HG02678 (cell line): ENCODE results near the gene SLC38A6.

Source experiments
- ATAC-seq: cut with Tn5 transposase; IDR thresholded peaks from one replicate; pipeline ENCODE4 v1.9.1; 2021; ENCODE audit warnings: mild to moderate bottlenecking, moderate library complexity; ENCODE audit not compliant: unreplicated experiment

SLC38A6 gene

DNA sequence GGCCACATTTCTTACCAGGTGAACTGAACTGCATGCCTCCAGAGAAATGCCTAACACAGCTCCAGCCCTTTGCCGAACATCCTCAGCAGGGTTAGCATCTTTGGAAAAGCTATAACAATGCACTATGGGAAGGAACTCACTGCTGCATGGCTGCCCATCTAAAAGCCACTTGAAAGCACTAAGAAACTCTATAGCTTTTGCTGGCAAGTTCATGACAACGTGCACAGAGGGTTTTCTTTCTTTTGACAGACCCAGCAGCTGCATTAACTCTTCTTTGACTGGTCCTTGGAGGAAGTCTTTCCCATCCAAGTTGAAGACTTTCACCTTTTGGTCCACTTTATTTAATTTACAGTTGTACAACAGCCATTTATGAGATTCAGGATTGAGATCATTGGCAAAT is 5.5 kb upstream of the SLC38A6 start:
- ATAC-seq = no peak

DNA sequence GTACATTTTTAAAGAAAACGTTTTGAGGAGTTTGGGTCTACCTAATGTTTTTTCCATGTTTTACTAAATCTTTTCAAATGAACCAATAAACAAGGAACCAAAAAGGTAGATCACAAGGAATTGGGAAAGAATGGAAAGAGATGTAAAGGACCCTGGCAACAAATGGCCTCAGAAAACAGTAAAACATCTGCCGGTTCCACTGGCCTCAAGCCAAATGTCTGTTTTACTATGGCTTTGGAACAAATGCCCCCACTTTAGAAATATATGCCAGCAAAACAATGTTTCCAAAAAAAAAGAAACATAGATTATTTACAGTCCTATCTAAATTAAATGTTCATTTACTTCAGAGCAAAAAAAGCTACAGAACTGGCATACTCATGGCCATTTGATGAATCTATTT is 3.2 kb upstream of the SLC38A6 start:
- no peak for ATAC-seq

DNA sequence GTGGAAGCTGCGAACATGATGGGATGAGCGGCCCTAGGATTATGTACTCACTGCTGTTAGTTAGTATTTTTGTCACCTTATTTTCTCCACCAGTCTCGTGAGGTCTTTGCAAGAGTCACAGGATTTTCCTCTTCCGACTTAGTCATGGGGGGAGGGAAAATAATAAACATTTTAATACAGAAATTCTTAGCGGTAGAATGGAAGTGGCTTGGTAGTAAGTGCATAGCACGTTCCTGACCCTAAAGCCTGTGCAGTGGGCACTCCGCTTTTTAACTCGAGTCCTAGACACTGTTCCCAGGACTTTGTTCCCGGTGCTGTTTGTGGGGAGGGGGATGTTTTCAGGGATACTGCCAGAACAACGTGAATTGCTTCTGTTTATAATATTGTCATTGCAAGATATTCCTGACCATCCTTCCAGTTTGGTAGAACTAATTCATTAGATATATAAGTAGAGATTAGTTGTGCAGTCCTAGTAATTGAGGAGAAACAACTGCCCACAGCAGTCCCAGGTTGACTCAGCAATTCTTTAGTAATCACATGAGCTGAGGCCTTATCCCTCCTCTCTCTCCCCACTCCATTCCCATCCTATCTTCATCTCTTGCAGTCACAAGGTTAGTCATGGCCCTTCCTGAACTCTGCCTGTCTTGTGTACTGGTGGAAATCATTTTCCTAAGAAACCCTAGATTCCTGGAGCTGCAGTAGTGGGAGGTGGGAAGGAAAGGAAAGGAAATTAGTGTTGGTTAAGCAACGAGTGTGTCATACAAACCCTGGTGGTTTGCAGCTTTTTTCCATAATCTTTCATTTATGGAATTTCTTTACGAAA is 799 bp downstream of the SLC38A6 start:
- no peak for ATAC-seq

DNA sequence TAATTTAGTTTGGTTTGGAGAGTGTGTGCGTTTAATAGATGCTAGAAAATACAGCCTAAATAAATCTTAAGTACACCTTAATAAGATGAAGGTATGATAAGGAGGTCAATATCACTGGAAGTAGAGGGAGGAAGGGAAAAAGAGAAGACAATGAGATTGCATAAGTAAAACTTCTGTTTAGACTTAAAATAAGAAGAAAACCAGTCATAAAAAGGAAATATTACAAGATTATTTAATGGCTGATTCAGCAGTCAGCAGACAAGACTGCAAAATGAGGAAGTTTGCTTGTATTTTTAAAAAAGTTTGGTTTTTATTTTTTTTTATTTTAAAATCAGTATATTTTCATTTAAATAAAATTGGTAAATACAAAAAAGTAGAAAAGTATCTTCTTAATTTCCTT is 3.2 kb downstream of the SLC38A6 start:
- no peak for ATAC-seq

DNA sequence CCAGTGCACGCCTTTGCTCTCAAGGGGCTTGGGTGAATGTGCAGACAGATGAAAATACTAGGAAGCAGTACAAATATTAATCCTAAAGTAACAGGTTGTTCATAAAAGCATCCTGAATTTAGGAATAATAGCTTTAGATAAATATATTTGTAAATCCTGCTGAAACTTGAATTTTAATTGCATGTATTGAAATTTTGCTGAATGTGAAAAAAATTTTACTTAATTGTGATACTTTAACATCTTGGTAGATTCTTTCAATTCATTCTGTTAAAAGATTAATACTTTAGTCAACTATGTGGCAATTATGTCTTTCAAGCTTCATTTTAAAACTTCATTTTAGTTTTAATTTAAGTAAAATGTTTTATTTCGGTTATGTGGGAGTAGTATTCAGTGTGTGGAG is 5.5 kb downstream of the SLC38A6 start:
- ATAC-seq = no peak

DNA sequence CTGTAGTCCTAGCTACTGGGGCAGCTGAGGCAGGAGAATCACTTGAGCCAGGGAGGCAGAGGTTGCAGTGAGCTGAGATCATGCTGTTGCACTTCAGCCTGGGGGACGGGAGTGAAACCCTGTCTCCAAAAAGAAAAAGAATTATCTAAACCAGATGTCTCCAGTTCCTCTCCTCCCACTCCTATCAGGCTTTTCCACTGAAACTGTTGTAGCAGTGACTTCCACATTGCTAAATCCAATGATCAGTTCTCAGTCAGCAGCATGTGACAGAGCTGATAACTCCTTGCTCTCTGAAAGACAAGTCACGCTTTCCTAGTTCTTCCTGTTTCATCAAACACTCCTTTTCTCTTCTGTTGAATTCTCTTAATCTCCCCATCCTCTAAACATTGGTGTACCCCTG is 8.6 kb downstream of the SLC38A6 start:
- ATAC-seq = no peak

DNA sequence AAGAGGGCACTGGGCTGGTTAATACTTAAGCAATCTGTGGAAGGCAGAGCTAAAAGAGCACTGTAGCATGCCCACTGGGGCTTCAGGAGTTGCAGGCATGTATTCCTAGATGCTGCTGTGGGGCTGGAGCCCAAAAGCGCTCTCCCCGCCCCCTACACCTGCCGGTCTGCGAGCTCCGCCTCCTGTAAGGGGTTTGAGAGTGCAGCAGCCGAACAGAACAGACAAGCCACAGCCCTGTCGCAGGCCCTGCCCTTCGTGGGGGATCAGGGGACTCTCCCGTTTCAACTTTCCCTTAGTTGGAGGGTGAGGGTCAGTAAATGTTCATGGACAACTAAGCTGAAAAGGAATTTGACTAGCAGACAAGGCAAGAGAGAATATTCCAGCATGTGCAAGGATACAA is 17.6 kb downstream of the SLC38A6 start:
- ATAC-seq = no peak

DNA sequence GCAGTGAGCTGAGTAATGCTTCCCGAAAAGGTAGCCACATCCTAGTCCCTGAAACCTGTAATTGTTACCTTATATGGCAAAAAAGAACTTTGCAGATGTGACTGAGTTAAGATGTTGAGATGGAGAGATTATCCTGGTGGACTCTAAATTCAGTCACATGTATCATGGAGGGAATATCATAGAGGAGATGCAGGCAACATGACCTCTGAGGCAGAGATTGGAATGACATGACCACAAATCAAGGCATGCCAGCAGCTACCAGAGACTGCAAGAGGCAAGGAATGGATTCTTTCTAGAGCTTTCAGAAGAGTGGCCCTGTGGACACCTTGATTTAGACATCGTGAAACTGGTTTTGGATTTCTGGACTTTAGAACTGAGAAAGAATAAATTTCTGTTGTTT is 18.5 kb downstream of the SLC38A6 start:
- no peak for ATAC-seq

DNA sequence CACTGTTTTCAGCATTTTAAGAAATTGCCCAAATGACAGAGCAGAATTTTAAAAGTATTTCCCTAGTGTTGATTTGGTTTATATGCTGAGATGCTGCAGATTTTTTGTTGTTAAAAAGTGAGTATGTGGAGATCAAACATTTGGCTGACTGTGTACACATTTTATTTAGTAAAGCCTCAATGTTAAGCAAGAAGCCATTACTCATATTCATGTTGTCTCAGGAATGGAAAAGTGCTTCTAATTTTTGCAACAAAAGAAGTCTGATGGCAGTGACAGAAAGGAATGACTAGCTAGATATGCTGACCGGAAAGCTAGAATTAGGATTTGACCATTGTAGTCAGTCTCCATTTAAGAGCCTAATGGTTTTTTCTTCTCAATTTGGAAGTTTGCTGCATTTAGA is 22.5 kb downstream of the SLC38A6 start:
- ATAC-seq = no peak

DNA sequence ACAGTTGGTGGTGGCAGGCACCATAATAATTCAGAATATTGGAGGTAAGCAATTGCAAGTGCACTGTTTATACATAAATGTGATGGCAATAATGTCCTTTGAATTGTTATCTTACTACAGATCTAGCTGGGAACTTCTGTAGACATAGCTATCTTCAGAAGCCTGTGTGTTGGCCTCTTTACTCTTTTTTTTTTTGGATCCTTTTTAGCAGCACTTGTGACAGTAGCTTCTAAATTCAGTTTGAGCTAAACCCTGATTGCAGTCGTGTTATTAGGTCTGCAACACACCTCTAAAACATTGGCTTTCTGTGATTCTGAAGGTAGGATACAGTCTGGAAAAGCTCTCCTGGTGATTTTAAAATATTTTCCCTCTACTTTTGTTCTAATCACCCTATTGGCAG is 38.5 kb downstream of the SLC38A6 start:
- no peak for ATAC-seq

DNA sequence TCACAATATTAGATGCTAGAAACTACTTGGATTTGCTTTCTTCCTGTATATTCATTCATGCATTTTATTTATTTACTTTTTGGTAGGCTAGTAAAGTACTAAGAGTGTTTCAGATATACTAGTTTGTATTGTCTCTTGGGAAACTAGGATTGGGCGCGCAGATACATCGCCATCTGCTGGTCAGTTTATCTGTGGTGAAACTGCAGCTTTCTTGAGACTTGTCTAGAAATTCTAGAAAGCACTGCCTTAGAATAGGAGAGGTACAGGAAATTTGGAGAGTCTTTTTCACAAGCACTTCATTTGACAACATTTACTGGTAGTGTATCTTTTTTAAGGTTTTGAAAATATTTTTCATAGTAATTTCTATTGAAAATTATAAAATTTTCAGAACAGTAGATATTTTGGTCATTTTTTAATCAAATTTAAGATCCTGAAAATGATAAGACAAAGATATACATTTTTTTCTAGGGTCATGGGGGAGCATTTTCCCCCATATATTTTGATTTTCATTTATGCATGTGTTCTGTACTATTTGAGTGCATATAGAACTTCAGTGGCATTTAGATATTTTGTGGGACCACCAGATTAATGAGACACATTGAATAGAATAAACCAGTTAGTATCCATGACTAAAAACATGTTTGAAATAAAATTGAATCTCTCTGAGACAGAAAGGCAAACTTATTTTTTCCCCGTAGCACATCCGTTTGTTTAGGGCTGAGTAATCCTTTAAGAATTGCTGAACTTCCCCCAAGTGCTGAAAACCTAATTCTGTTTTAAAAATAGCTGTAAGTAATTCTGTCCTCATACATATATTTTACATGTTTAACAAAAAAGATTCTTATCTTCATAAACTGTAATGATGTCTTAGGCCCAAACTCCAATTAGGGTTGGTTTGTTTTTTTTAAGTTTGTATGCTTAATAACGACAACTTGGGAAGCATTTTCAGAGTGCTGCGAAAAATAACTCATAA is 44.5 kb downstream of the SLC38A6 start:
- peak; percentile 52 for ATAC-seq

DNA sequence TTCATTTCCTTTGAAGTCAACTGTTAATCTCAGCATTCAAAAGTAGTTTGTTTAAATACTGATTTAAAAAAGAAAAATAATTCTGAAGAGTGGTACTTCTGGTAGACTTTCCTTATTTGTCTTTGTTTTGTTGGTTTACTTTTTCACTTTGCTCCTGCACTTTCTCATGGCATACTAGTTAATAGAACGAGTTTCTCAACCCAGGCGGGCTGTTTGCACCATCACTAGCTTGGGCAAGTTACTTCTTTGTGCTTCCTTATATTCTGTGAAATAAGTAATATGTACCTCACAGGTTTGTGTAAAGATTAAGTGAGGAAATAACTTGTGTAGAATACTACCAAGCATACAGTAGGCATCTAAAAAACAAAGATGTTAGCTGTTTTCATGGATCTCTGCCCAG is 45.5 kb downstream of the SLC38A6 start:
- ATAC-seq = no peak

DNA sequence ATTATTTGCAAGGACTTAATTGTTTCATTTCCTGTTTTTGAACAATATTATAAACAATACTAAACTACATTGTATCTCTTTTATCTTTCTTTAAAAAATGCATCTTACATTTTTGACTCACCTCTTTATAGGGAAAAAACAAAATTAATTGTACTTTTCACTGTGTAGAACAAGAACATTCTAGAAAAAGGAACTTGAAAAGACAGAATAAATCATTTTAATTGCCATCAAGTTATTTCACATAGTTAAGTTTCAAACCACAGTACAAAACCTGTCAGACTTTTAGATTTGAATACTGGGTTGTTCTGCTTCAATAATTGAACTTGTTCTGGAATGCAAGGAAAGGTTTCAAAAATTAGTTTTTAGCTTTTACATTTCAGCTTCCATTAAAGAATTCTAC is 50.0 kb downstream of the SLC38A6 start:
- ATAC-seq = no peak

DNA sequence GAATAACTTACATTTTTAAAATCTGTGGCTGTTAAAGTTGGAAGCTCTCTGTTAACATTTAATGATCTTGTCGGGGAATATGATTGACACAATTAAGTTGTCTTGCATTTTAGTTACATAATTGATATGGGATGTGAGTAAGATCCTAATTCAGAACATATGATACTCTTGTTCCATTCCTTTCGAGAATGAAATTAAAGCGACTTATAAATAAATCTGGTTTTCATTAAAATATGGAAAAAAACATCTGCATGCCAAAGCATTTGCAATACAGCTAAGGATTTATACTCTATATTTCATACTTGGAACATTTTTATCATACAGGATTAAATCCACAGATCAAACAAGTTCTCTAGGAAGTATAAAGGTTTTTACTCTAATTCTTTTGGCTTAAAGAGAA is 52.0 kb downstream of the SLC38A6 start:
- ATAC-seq = no peak

DNA sequence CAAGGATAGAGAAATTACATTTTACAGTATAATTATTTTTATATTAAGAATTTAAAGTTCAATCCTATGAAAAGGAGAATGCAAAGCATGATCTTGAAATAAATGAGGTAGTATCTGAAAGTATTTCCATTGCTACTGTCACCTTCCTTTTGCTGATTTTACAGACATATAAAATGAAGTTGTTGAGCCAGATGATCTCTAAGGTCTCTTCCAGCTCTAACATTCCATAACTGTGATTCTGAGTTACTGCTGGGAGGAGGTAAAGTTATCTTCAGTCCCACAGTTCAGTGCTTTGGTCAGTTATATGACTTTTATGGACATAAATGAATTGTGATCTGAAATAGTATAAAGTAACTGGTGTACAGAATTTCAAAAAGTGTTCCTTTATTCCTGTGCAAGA is 52.8 kb downstream of the SLC38A6 start:
- ATAC-seq = no peak

DNA sequence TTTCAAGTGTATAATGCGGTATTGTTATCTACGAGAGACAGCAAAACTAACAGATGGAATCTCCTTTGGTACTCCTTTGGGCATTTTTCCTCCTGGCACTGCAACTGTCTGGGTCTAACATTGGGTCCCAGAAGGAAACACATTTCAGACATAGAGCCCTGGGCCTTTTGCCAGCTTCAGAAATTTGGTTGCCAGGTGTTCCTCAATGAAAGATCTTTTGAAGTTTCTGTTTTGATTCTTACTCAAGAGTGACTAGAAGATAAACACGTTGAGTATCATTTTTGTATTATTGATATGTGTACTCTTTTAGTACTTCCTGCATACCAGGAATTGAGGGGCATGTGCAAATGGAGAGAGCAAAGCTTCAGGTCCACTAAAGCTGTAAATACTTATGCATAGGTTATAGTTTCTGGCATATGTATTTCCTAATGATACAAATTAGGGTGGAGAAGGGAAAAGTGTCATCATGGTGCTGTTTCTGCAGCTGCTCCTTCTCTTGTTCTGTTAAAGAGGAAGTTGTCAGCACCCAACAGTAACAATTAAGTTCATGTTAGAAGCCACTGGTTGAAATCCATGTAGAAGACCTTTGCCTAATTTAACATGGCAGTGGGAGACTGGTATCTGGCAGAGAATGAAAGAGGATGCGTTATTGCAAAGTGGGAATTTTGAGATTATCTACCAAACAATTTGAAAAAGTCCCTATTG is 53.5 kb downstream of the SLC38A6 start:
- ATAC-seq = peak; percentile 93

DNA sequence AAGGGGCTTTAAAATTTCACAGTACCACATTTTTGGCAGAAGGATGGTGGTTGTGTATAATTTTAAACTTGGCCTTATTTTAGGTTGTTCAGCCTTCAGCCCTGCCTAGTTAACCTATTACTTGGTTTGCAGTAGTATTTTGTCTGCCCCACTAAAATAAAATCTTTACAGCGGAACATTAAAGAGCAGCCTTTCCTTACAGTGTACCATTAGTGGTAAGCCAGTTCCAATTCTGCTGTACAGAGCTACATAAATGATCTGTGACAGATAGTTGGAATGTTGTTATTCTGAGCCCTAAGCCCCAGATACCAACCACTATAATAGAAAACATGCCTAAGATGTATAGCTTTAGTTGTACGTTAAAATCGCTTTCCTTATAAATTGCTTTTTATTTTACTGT is 56.2 kb downstream of the SLC38A6 start:
- ATAC-seq = no peak

DNA sequence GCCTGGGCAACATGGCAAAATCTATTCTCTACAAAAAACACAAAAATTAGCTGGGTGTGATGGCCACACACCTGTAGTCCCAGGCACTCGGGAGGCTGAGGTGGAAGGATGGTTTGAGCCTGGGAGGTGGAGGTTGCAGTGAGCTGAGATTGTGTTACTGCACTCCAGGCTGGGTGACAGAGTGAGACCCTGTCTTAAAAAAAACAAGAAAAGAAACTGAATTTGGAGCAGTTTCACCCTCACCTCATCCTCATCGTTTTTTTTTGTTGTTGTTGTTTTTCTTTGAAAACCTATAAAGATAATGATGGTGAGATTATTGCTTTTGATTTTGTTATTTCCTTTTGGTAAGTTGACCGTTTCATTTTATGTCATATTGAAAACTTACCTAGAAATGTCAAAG is 60.7 kb downstream of the SLC38A6 start:
- no peak for ATAC-seq

DNA sequence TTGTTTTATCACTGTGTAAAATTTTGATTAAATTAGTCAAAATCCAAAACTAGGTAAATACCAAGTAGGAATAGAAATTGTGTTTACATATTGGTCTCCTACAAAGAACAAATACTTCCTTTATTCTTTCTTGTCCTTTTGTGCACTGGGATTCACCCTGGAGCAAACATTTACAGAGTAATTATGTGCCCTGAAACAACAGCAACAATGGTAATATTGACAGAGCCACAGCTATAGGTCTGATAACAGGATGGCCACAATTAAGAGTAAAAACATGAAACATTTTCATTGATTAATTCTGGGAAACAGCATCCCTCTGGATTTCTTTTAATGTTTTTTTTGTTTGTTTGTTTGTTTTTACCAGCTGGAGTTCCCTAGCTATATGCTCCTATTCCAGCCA is 61.2 kb downstream of the SLC38A6 start:
- ATAC-seq = no peak

DNA sequence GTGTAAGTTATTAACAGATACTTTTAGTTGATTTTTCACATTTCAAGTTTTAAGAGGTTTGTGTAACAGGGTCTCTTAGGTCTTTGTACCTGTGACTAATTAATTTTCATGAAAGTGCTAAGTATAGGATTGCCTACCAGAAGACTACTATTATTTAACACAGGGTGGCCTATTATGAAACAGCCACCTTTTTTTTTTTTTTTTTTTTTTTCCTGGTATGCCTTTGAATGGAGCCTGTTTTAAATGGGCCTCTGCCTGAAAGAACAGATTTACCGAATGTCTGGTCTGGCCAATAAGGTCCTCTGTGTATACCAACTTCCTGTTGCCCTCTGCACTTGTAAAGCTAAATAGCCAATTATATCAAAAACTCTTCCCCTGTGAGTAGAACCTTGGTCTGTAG is 62.5 kb downstream of the SLC38A6 start:
- no peak for ATAC-seq

DNA sequence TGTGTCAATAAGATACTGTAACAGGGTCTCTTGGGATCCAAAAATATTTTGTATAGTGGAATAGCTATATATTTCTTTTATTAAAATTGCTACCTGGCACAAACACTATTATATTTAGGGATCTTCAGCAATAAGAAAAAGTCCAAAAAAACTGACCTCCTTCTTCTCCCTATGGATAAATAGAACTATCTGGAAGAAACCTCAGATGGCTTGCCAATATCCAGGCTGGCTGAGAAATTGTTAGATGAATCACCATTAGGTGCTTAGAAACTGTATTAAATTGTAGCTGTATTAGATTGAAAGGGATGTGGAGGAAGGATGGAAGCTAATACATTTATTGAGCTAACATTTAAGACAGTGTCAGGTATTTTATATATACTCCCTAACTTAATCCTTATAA is 66.0 kb downstream of the SLC38A6 start:
- ATAC-seq = no peak
